Nephron (organoid): Measurements from ENCODE around the gene CLEC2D.

Source experiments
- H3K27ac Mint-ChIP-seq, 3 experiments: 2 replicates each; pipeline ENCODE4 v1.8.0; 2020; ENCODE audit warnings: mixed read lengths in 3 of 3, mild to moderate bottlenecking in 2 of 3, moderate library complexity in 1 of 3
- H3K27me3 Mint-ChIP-seq: 2 replicates; pipeline ENCODE4 v1.8.0; 2021; ENCODE audit warnings: low read depth, mild to moderate bottlenecking, moderate library complexity, mixed read lengths
- H3K36me3 Mint-ChIP-seq: 2 replicates; pipeline ENCODE4 v1.8.0; 2020; ENCODE audit warnings: low read depth, mixed read lengths
- H3K4me1 Mint-ChIP-seq: 2 replicates; pipeline ENCODE4 v1.8.0; 2020; ENCODE audit warnings: mixed read lengths
- H3K4me3 Mint-ChIP-seq, 3 experiments: 2 replicates each; pipeline ENCODE4 v1.8.0; 2020; ENCODE audit warnings: mild to moderate bottlenecking in 3 of 3, mixed read lengths in 3 of 3, moderate library complexity in 2 of 3
- H3K9me3 Mint-ChIP-seq: 2 replicates; pipeline ENCODE4 v1.8.0; 2020; ENCODE audit warnings: mixed read lengths
- CTCF ChIP-seq, 3 experiments: fragments of 200-600 bp; sonication (generic); IDR thresholded peaks; one replicate each; pipeline ENCODE4 v1.5.0; 2021; ENCODE audit warnings: antibody characterized with exemption in 3 of 3; ENCODE audit not compliant: unreplicated experiment in 3 of 3

Gene CLEC2D

GRCh38 chr12:9649532-9649940, 20.0 kb upstream of the CLEC2D start:
- no peak for TF ChIP-seq CTCF (IDR thresholded peaks at IDR 0.05; ENCODE audit: unreplicated experiment in 3 of 3)
- Mint-ChIP-seq H3K4me3 (peak overlapping the region; percentile 85 to 98 (median 94)), H3K4me1 (peaks cover 53% of the 10 kb centered on the region), H3K27me3 (no peaks in the 10 kb centered on the region), H3K9me3 (peaks cover 2% of the 10 kb centered on the region), H3K27ac (peak overlapping the region; percentile 99 to 100 (median 99)), H3K36me3 (peaks cover 26% of the 10 kb centered on the region)

GRCh38 chr12:9650151-9650576, 19.3 kb upstream of the CLEC2D start:
- peaks cover 30% of the 10 kb centered on the region for H3K36me3 Mint-ChIP-seq
- peak overlapping the region; percentile 85 to 98 (median 94) for H3K4me3 Mint-ChIP-seq
- no peaks in the 10 kb centered on the region for H3K27me3 Mint-ChIP-seq
- peaks cover 2% of the 10 kb centered on the region for H3K9me3 Mint-ChIP-seq
- TF ChIP-seq CTCF (IDR thresholded peaks at IDR 0.05; ENCODE audit: unreplicated experiment in 3 of 3): no peak
- peak overlapping the region; percentile 99 to 100 (median 99) for H3K27ac Mint-ChIP-seq
- peaks cover 53% of the 10 kb centered on the region for H3K4me1 Mint-ChIP-seq

GRCh38 chr12:9651265-9651729, 18.2 kb upstream of the CLEC2D start:
- H3K27ac Mint-ChIP-seq: peak overlapping the region; percentile 38 to 99 (median 84)
- peak overlapping the region; percentile 41 to 75 (median 72) for H3K4me3 Mint-ChIP-seq
- H3K36me3 Mint-ChIP-seq: peaks cover 39% of the 10 kb centered on the region
- no peaks in the 10 kb centered on the region for H3K9me3 Mint-ChIP-seq
- peaks cover 53% of the 10 kb centered on the region for H3K4me1 Mint-ChIP-seq
- no peak for TF ChIP-seq CTCF (IDR thresholded peaks at IDR 0.05; ENCODE audit: unreplicated experiment in 3 of 3)
- H3K27me3 Mint-ChIP-seq: no peaks in the 10 kb centered on the region

GRCh38 chr12:9660046-9660445, 9.5 kb upstream of the CLEC2D start:
- no peaks in the 10 kb centered on the region for H3K9me3 Mint-ChIP-seq
- no peak overlapping the region for H3K27ac Mint-ChIP-seq
- H3K36me3 Mint-ChIP-seq: peaks cover 81% of the 10 kb centered on the region
- no peaks in the 10 kb centered on the region for H3K27me3 Mint-ChIP-seq
- no peak for TF ChIP-seq CTCF (IDR thresholded peaks at IDR 0.05; ENCODE audit: unreplicated experiment in 3 of 3)
- H3K4me3 Mint-ChIP-seq: no peak overlapping the region
- no peaks in the 10 kb centered on the region for H3K4me1 Mint-ChIP-seq

GRCh38 chr12:9661720-9662119, 7.8 kb upstream of the CLEC2D start:
- H3K4me3 Mint-ChIP-seq: no peak overlapping the region
- H3K27ac Mint-ChIP-seq: no peak overlapping the region
- H3K27me3 Mint-ChIP-seq: no peaks in the 10 kb centered on the region
- no peaks in the 10 kb centered on the region for H3K4me1 Mint-ChIP-seq
- H3K36me3 Mint-ChIP-seq: peaks cover 75% of the 10 kb centered on the region
- TF ChIP-seq CTCF (IDR thresholded peaks at IDR 0.05; ENCODE audit: unreplicated experiment in 3 of 3): no peak
- no peaks in the 10 kb centered on the region for H3K9me3 Mint-ChIP-seq

- no peak overlapping the region for H3K27ac Mint-ChIP-seq
- H3K9me3 Mint-ChIP-seq: no peaks in the 10 kb centered on the region
- peaks cover 76% of the 10 kb centered on the region for H3K36me3 Mint-ChIP-seq
- no peaks in the 10 kb centered on the region for H3K27me3 Mint-ChIP-seq
- H3K4me3 Mint-ChIP-seq: no peak overlapping the region
- no peak for TF ChIP-seq CTCF (IDR thresholded peaks at IDR 0.05; ENCODE audit: unreplicated experiment in 3 of 3)
- H3K4me1 Mint-ChIP-seq: no peaks in the 10 kb centered on the region
These were observed 7.0 kb upstream of the CLEC2D start for GRCh38 chr12:9662488-9662887.
